ENCODE results near the gene INTS1.

The INTS1 gene

DNA sequence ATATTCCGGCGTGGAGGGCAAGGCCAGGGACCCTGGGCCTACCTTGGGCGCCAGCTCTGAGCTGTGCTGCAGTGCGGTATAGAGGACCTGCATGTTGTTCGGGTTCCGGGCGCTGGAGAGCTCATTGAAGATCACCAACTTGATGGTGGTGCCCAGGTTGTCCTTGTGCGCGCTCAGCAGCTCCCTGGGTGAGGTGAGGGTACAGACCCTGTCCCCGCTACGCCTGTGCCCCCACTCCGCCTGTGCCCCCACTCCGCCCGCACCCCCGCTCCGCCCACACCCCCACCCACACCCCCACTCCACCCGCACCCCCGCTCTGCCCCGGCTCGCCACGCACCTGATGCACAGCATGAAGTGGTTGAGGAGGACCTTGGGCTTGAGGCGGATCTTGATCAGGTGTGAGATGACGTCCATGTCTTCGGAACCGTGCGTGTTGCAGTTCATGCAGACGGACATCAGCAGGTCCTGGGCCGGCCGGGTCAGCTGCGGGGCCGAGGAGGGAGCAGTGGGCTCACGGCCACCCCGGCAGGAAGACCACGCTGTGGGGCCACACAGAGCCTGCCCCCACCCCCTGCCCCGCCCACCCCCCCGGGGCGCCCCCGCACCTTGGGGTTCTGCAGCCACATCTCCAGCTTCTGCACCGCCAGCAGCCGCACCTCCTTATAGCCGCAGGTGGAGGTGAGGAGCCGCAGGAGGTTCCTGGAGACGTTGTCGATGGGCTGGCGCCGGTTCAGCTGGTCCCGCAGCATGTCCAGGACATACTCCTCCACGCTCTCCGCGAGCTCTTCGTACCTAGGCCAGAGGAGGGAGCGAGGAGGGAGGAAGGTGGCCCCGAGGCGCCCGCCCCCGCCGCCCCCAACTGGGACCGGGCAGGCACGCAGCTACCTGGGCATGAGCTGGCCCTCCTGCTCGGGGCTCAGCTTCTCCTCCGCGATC lies 5.6 kb downstream of the INTS1 start:
- TF ChIP-seq, protein P1, sequence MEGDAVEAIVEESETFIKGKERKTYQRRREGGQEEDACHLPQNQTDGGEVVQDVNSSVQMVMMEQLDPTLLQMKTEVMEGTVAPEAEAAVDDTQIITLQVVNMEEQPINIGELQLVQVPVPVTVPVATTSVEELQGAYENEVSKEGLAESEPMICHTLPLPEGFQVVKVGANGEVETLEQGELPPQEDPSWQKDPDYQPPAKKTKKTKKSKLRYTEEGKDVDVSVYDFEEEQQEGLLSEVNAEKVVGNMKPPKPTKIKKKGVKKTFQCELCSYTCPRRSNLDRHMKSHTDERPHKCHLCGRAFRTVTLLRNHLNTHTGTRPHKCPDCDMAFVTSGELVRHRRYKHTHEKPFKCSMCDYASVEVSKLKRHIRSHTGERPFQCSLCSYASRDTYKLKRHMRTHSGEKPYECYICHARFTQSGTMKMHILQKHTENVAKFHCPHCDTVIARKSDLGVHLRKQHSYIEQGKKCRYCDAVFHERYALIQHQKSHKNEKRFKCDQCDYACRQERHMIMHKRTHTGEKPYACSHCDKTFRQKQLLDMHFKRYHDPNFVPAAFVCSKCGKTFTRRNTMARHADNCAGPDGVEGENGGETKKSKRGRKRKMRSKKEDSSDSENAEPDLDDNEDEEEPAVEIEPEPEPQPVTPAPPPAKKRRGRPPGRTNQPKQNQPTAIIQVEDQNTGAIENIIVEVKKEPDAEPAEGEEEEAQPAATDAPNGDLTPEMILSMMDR (IDR thresholded peaks at IDR 0.05; ENCODE audit: borderline replicate concordance, control extremely low read depth, extremely low read depth, insufficient read depth, missing control alignments), result no peak
- DNase-seq (ENCODE audit: low spot score), result no peak
- in situ Hi-C loops (cut with MboI; ENCODE audit: low sequenced_read_pairs, unreplicated experiment), result no loop called here

DNA sequence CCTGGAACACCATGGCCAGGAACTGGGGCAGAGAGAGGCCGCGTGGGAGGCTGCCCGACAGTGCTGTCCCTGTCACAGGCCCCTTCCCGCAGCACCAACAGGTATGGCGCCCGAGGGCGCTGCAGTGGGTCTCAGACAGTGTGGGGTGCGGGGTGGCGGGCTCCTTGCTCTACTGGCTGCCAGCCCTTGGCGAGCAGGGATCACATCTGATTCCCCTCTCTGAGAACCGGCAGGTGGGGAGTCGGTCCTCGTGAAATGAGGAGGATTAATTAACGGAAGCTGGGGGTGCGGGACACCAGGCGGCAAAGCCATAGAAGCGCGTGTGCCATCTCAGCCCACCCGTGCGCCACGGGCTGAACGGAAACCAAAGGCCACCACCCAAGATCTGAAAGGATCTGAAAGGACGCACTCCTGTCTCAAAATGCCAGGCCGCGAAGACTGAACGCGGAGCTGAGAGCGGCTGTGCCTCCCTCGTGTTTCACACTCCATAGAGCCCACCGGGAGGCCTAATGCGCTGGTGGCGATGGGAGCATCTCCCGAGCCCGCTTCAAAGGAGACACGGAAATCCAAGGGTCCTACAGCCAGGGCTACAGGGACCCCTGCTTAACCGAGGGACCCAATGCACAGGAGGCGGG lies 6.8 kb downstream of the INTS1 start:
- DNase-seq (ENCODE audit: low spot score), result no peak
- in situ Hi-C loops (cut with MboI; ENCODE audit: low sequenced_read_pairs, unreplicated experiment), result no loop called here
- TF ChIP-seq, protein P1 (IDR thresholded peaks at IDR 0.05; ENCODE audit: borderline replicate concordance, control extremely low read depth, extremely low read depth, insufficient read depth, missing control alignments), result no peak

DNA sequence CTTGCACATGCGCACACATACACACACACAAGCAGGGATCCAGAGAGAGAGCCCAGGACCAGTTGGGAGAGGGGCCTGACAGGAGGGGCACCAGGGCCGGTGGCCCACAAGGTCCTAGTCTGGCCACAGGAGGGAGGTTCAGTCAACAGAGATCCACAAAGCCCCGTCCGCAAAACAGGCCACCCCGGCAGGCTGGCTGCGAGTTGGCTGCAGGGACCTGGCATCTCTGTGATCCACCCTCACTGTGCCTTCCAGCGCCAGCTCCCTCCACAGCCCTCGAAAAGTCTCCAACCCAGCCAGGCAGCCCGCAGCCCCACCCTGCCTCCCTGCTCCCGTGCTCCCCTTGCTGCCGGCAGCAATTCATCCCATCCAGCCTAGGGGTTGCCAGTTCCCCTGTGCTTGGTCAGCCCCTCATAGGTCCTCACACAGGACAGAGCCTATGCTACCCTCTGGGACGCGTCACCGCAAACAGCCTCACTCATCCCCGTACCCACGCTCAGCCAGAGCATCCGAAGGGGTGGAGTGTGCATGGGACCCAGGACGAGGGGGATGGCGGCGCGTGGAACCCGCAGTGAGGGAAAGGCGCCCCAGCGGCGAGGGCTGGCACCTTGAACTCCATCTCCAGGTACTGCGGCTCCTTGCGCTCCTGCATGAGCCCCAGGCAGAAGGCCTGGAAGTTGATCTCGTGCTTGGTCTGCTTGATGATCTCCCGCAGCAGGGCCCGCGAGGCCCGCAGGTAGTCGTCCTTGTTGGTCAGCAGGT lies 7.5 kb downstream of the INTS1 start:
- in situ Hi-C loops (cut with MboI; ENCODE audit: low sequenced_read_pairs, unreplicated experiment), result no loop called here
- TF ChIP-seq, protein P1 (IDR thresholded peaks at IDR 0.05; ENCODE audit: borderline replicate concordance, control extremely low read depth, extremely low read depth, insufficient read depth, missing control alignments), result no peak
- no peak for DNase-seq (ENCODE audit: low spot score)

GRCh38 chr7:1495564-1496242 lies 8.5 kb downstream of the INTS1 start:
- no peak for DNase-seq (ENCODE audit: low spot score)
- TF ChIP-seq, protein P1 (IDR thresholded peaks at IDR 0.05; ENCODE audit: borderline replicate concordance, control extremely low read depth, extremely low read depth, insufficient read depth, missing control alignments), result no peak
- in situ Hi-C loops (cut with MboI; ENCODE audit: low sequenced_read_pairs, unreplicated experiment), result no loop called here

DNA sequence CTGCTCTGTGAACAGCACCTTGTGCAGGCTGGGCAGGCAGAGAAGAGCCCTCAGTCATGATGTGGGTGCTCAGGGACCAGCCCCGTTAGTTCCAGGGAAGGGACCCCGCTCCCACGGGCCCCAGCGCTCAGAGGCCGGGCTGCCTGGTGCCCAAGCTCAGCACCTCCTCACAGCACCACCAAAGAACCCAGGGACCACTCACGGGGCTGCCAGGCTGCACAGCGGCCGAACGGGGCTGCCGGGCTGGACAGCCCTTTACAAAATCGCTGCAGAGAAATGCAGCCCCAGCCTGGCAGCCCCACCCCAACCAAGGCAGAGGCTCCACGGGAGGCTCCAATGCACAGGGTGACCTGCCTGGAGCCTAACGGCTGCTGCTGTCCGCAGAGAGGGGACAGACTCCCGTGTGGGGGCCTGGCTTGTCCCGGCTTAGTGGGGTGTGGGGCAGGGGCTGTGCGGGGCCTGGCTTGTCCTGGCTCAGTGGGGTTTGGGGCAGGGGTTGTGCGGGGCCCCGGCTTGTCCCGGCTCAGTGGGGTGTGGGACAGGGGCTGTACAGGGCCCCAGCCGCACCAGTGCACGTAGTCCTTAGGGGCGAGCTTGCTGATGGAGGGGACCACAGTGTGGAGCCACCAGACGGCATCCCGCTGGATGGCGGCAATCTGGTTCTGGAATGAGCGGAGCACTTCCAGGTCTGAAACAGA lies 9.2 kb downstream of the INTS1 start:
- DNase-seq (ENCODE audit: low spot score), result no peak
- in situ Hi-C loops (cut with MboI; ENCODE audit: low sequenced_read_pairs, unreplicated experiment), result no loop called here
- TF ChIP-seq, protein P1 (IDR thresholded peaks at IDR 0.05; ENCODE audit: borderline replicate concordance, control extremely low read depth, extremely low read depth, insufficient read depth, missing control alignments), result no peak

Measured in GM13976 (cell line).